Stimulated activated CD4-positive, alpha-beta T cell treated with anti-CD3 and anti-CD28 coated beads, Interleukin-1b, Interleukin-23, amount 100 ng/mL, for 48 hours (primary cell): ENCODE measurements around the gene C3orf22.

Experiments
- DNase-seq: peaks from one replicate; pipeline ENCODE4 v3.0.0-alpha.2; 2020

C3orf22 gene

DNA sequence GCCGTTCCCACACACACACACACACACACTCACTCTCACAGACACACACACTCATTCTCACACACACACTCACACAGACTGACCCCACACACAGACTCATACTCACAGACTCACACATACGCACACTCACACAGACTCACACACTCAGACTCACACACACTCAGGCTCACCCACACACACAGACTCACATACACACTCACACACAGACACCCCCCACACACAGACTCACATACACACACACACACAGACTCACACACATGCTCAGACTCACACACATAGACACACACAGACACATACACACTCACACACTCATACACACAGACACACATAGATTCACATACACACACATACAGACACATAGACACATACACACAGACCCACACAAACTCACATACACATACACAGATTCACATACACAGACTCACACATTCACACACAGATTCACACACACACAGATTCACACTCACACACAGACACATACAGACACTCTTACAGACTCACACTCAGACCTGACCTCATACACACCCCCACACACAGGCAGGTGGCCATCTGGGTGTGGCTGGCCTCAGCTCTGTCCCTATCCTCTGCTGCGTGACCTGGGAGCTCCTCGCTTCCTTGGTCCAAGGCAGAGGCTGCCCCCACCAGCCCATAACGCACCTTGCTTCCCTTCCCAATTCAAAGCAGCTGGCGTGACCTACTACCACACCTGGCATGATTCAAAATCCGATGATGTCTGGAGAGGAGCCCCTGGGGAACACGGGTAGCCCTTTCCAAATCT lies 1.9 kb downstream of the C3orf22 start:
- DNase-seq = no peak

GRCh38 chr3:126555795-126556636 lies 2.7 kb downstream of the C3orf22 start:
- DNase-seq = no peak

GRCh38 chr3:126554560-126555525 lies 3.9 kb downstream of the C3orf22 start:
- no peak for DNase-seq

DNA sequence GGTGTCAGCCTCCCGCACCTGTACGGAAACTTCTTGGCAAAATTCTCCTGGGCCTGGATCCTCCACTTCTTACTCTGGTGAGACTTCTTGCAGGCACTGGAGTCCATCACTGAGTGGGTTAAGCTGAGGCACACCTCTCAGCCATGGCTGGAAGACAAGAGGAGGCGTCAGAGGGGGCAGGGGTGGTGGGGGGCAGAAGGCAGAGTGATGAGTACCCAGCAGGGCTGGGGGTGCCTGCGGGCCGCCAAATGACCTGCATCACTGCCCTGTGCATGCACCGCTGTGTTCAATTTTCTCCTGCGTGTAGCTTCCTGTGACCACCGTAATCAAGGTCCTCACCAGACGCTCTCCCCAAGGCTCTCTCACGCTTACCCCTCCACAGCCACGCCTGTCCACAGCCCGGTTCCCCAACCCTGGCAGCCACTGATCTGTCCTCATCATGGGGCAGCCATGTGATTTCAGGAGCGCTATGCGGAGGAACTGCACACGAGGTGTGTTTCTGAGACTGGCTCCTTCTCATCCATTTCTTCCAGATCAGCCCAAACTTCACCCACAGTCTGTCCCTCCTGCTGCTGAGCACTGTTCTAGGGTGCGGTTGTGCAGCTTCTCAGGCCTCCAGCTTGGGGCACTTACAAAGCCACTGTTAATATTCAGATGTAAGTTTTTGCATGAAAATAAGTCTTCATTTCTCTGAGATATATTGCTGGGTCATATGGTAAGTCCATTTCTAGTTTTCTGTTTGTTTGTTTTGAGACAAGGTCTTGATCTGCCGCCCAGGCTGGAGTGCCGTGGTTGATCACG lies 5.2 kb downstream of the C3orf22 start:
- no peak for DNase-seq

GRCh38 chr3:126552688-126553283 lies 5.9 kb downstream of the C3orf22 start:
- no peak for DNase-seq

DNA sequence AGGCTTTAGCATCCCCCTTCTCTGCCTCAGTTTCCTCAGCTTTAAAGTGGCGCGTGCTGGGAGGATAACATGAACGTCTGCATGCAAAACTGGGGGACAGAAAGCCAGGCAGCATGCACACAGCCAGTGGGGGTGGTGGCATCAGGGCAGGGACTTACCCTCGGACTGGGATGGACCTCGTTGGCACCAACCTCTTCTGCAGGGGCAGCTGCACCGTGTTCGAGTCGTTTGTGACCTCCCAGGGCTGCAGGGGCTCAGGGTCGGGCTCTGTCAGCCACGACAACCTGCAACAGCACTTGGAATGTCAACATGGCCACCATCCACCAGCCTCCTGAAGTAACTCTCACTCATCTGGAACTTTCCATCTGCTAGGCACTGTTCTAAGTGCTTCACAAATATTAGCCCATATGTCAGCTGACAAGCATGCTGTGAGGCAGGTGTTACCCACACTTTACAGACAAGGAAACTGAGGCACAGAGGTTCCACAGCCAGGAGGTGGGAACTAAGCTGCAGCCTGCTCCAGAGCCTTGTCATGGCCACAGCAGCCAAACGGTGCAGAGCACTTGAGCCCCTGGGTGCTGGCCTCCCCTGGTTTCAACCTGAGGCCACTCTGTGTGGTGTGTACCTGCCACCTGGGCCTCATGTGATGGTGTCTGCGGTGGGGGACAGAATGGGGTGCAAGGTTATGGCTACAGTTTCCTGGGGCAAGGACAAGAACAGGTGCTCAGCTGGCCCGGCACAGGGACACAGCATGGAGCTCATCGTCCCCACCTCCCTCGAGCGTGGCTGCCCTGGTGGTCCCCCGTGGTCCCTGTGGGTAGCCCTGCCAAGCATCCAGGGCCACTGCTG lies 6.7 kb downstream of the C3orf22 start:
- no peak for DNase-seq

- DNase-seq = no peak
Observed at GRCh38 chr3:126551121-126551838, 7.5 kb downstream of the C3orf22 start.

DNA sequence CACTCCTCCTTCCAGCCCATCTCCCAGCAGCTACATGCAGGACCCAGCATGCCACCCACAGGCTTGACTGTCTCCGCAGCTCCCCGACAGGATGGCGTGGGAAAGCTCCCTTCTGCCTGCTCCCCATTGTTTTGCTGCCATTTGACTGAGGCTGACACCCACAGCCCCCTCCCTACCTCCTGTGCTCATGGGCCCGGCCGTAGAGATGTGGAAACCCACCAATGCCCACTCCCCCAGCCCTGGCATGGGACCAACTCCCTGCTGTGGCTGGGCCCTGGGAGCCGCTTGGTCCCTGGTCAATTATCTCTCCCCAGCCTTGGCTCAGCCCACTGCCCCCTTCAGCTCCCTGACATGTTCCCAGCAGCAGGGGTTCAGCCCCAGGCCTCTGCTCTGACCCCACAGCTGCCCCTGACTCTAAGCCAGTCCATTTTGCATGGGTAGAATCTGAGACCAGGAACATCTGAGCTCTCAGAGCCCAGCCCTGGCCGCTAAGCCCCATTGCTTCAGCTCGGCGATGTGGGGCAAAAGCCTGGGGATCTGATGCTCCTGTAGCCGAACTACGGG lies 8.2 kb downstream of the C3orf22 start:
- no peak for DNase-seq

DNA sequence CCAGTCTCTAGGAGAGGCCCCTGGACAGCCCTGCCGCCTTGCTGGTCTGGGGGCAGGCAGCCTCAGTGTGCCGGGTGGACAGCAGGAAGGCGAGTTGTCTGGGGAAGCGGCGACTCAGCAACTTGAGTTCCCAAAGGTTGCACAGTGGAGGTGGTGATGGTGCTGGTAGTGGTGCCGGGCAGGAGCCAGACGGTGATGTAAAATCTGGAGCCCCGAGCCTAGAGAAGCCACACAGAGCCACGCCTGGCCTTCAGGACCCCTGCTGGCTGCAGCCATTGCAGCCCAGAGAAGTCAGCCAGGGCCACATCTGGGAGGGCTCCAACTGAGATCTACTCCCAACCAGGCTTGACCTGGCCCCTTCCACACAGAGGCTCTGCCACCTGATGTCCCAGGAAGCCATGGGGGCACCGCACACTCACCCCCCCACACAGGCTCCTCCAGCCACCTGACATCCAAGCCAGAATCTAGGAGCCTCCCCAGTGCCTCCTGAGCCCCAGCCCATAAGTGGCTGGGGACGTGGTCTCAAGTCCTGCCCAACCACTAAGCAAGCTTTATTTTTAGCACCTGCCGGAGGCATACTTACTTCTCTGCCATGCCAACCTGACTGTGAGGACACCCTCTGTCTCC lies 8.8 kb downstream of the C3orf22 start:
- DNase-seq = no peak

DNA sequence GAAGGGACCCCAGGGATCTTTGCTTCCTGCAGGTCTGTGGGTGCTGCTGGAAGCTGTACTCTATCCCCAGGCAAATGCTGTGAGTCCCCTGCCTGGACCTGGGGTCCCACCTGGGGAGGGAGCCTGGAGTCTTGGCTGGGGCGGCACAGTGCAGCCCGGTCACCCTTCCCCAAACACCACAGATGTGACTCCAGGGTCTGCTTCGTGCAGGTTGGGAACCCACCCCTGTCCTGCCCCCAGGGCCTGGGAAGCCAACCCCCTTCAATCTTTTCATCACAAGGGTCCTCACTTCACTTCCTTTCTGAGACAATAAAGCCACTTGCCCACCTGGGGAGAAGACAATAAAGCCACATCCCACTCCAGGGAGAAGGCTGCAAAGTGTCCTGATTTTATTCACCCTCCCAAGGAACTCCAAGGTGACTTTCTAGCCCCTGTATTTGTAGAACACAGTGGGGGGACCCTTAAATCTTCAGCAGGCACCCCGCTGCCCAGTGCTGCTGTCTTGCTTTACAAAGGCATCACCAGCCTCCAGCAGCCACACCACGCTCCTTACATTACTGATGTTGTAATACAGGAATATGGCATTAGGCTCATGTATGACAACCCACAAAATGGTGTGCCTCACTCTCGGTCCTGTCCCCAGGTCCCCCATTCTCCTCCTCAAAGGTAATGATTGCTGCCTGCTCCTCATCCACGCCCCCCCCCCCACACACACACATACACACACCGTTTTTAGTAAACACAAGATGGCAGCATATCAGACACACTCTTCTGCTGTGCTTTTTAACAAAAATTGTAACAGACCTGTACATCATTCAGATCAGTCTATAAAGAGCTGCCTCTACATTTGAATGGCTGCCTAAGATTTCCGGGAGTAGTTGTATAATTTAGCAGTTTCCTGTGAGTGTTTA lies 9.9 kb downstream of the C3orf22 start:
- no peak for DNase-seq

DNA sequence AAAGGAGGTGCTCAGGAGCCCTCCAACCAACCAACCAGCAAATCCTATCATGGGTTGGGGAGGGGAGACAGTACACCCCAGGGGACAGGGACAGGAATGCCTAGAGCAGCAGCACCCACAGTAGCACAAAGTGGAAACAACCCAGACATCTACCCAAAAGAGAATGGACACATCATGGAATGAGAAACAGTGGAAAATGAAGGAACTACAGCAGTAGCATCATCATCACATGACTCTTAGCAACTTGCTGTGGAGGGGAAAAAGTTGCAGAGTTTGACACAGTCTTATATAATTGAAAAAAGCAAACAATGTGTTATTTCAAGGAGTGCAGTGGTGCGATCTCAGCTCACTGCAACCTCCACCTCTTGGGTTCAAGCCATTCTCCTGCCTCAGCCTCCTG lies 11.0 kb downstream of the C3orf22 start:
- no peak for DNase-seq

DNA sequence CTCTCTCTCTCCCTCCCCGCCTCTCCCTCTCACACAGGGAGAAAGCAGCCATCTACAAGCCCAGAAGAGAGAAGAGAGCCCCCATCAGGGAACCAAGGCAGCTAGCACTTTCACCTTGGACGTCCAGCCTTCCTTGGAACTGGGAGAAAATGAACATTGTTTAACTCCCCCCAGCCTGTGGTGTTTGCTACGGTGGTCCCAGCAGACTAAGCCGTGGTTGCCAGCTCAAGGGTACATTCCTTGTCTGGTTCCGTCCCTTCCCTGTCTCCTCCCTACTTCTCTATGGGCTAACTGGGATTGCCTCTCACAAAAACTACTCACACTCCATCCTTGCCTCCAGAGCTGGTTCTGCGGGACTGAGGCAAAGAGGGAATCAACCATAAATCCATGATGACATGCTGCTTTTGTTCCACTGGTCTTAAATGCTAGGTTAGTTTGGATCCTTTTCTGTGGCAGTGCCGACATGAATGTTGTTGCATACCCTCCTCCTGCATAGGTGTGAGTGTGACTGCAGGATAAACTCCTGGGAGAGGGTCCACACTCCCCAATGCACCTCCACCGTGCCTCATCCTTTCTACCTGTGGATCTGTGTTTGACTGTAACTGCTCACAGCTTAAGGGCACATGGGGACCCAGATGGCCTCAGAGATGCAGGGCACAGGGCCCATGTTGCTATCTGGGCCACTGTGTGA lies 12.0 kb downstream of the C3orf22 start:
- no peak for DNase-seq

DNA sequence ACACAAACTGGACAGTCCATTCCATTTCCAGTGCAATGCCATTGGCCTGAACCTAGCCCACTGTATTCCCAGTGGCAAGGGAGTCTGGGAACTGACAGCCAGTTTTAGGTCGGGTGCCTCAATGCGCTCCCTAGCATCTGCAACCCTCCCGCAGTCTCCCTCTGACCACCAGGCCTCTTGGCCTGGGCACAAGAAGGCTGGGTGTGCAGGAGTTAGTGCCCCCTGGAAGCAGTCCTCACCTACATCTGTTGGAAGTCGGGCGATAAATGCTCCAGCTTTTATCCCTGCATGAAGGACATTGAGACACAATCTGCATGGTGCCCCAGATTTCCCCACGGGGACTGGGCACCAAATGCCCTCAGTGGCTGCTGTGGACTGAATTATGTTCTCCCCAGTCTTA lies 12.7 kb downstream of the C3orf22 start:
- DNase-seq = no peak

DNA sequence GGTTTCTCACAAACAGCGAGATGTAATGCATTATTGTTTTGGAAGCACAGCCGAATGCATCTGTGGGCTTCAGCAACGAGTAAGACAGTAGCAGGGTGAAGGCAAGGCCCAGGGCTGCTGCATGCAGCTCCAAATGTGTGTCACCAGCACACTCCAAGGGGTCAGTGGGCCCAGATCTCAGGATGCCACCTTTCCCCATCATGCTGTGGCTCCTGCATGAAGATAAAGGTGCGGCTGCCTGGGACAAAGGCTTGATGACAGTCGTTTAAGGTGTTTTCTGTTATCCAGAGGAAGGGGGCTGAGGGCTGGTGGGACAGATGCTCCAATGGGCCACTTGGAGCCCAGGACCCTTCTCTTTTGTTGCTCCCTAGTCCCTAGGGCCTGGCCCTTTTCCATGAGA lies 13.2 kb downstream of the C3orf22 start:
- DNase-seq = no peak

GRCh38 chr3:126544596-126545281 lies 14.0 kb downstream of the C3orf22 start:
- no peak for DNase-seq

DNA sequence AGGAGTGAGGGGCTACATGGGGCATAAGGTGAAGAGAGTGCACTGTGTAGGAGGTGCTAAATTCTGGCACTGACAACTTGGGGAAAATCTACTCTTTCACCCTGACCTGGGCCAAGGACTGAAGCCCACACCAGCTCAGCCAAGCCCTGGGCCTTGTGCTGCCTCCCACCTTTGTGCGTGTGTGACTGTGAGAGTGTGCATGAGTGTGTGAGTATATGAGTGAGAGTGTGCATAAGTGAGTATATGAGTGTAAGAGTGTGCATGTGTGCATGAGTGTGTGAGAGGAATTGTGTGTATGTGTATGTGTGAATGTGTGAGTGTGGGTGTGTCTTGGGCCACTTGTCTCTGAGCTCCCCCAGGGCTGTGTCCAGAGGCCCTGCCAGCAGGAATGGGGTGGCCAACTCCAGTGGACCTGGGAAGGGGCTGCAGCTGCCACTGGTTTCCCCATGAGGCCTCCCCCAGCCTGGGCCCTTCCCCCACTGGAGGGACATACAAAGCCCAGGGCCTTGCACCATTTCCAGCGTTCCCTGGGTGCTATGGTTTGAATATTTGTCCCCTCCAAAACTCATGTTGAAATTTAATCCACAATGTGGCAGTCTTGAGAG lies 15.2 kb downstream of the C3orf22 start:
- no peak for DNase-seq
